ENCODE data around the gene KLHL17. TPM values are rescaled to one million over a fixed set of nuclear protein-coding genes. Genes with fewer than 3 reads are reported as not detected.

Gene KLHL17
- total and polyA plus RNA-seq, 10 of the 15 experiments (the other 5 are each of a cell fraction or from before 2014, with no cell fraction given) = 0.03 to 30.6 (median 5.3) TPM

GRCh38 chr1:936348-937264, 23.8 kb upstream of the KLHL17 start:
- Histone ChIP-seq H2AFZ (ENCODE audit: control insufficient read depth, low read depth, low read length) (no peak overlapping the region), H3K27me3 (replicated peaks in 1 of 2; ENCODE audit: control insufficient read depth in 2 of 2, insufficient read depth in 2 of 2, low read length in 1 of 2) (peaks cover 7 to 8% of the 10 kb centered on the region in 2 experiments), H3K4me2 (ENCODE audit: control insufficient read depth, insufficient read depth) (no peak overlapping the region), H3K4me1 (ENCODE audit: control insufficient read depth, insufficient read depth, low read length) (peaks cover 7% of the 10 kb centered on the region; the same call in 1 of the 2 replicates), H3K27ac (ENCODE audit: control insufficient read depth, insufficient read depth) (no peak overlapping the region), H3K4me3 (no peak overlapping the region), H3K9me3 (replicated peaks; ENCODE audit: control insufficient read depth, insufficient read depth, low read length) (no peaks in the 10 kb centered on the region), H3K79me2 (ENCODE audit: control insufficient read depth, insufficient read depth, low read length) (no peaks in the 10 kb centered on the region), H3K36me3 (ENCODE audit: control insufficient read depth in 2 of 2, insufficient read depth in 2 of 2, low read length in 1 of 2) (no peaks in the 10 kb centered on the region), H3K9ac (ENCODE audit: control insufficient read depth, insufficient read depth, low read length) (no peak overlapping the region), H4K20me1 (ENCODE audit: control insufficient read depth, insufficient read depth) (no peaks in the 10 kb centered on the region)
- RAD21 ChIA-PET (ENCODE audit: unreplicated experiment) = no interaction called here
- no peak for DNase-seq (ENCODE audit: low read depth, low spot score)
- intact Hi-C loops (cut with micrococcal nuclease; ENCODE audit: unreplicated experiment) (no loop called here), in situ Hi-C loops (cut with MboI) (loop anchor here (10.0 kb wide), 1 partner anchor 62 kb away; no protein-coding TSS in a partner anchor)
- ATAC-seq = no peak
- 67% methylated on average over 41 of the region's 45 CpGs for WGBS (ENCODE audit: insufficient coverage, insufficient replicate concordance, low lambda C conversion rate, missing lambda C conversion rate)
- POLR2A ChIA-PET = no interaction called here
- CTCF ChIA-PET = no interaction called here
- BruUV-seq (replicated peaks) = no TSS peak
- SMC1A ChIA-PET (ENCODE audit: uncharacterized antibody, unreplicated experiment) = no interaction called here
- no peak for FAIRE-seq
- TF ChIP-seq MYB (IDR thresholded peaks at IDR 0.05; ENCODE audit: borderline replicate concordance, low read depth, low read length) (no peak), BHLHE40 (IDR thresholded peaks at IDR 0.05; ENCODE audit: borderline replicate concordance in 1 of 2, low read depth in 2 of 2, low read length in 1 of 2) (peak in 1 of 2 experiments; percentile 18; a peak in 1 of 4 replicates)

GRCh38 chr1:937521-937920, 22.9 kb upstream of the KLHL17 start:
- intact Hi-C loops (cut with micrococcal nuclease; ENCODE audit: unreplicated experiment) = no loop called here
- 65% methylated on average over 10 of the region's 16 CpGs for WGBS (ENCODE audit: insufficient coverage, insufficient replicate concordance, low lambda C conversion rate, missing lambda C conversion rate)
- TF ChIP-seq JUNB (IDR thresholded peaks at IDR 0.05) = no peak
- TF ChIP-seq CHD2 (IDR thresholded peaks at IDR 0.05; ENCODE audit: borderline replicate concordance, low read depth, low read length) = no peak
- TF ChIP-seq CUX1 (IDR thresholded peaks at IDR 0.05; ENCODE audit: insufficient replicate concordance, low read depth, low read length) = no peak

More at GRCh38 chr1:937521-937920, 22.9 kb upstream of the KLHL17 start:
- H3K79me2 ChIP-seq (ENCODE audit: control insufficient read depth, insufficient read depth, low read length) = no peaks in the 10 kb centered on the region
- SMC1A ChIA-PET (ENCODE audit: uncharacterized antibody, unreplicated experiment) = no interaction called here
- in situ Hi-C loops (cut with MboI) = loop anchor here (10.0 kb wide), 1 partner anchor 63 kb away; no protein-coding TSS in a partner anchor
- CTCF ChIA-PET = interaction anchor here (1.9 kb wide), 1 partner anchor 32 kb away, joined by 16 read pairs; no protein-coding TSS in a partner anchor
- no peak overlapping the region for H3K9ac ChIP-seq (ENCODE audit: control insufficient read depth, insufficient read depth, low read length)
- DNase-seq (ENCODE audit: low read depth, low spot score) = no peak
- RAD21 ChIA-PET (ENCODE audit: unreplicated experiment) = interaction anchor here (1.3 to 4.1 kb wide), 2 partner anchors 32 to 35 kb away, joined by 4 to 20 read pairs; no protein-coding TSS in a partner anchor
- H4K20me1 ChIP-seq (ENCODE audit: control insufficient read depth, insufficient read depth) = no peaks in the 10 kb centered on the region
- H3K4me2 ChIP-seq (ENCODE audit: control insufficient read depth, insufficient read depth) = no peak overlapping the region
- H3K4me1 ChIP-seq (ENCODE audit: control insufficient read depth, insufficient read depth, low read length) = peaks cover 7% of the 10 kb centered on the region; the same call in 1 of the 2 replicates
- no TSS peak for BruUV-seq (replicated peaks)
- H3K9me3 ChIP-seq (replicated peaks; ENCODE audit: control insufficient read depth, insufficient read depth, low read length) = no peaks in the 10 kb centered on the region
- FAIRE-seq = no peak
- POLR2A ChIA-PET = interaction anchor here (1.5 kb wide), 1 partner anchor 32 kb away, joined by 4 read pairs; no protein-coding TSS in a partner anchor
- H3K27me3 ChIP-seq (replicated peaks in 1 of 2; ENCODE audit: control insufficient read depth in 2 of 2, insufficient read depth in 2 of 2, low read length in 1 of 2) = peaks cover 8% of the 10 kb centered on the region in 2 experiments
- no peaks in the 10 kb centered on the region for H3K36me3 ChIP-seq (ENCODE audit: control insufficient read depth in 2 of 2, insufficient read depth in 2 of 2, low read length in 1 of 2)
- no peak for ATAC-seq
- H2AFZ ChIP-seq (ENCODE audit: control insufficient read depth, low read depth, low read length) = no peak overlapping the region
- no peak overlapping the region for H3K27ac ChIP-seq (ENCODE audit: control insufficient read depth, insufficient read depth)
- no peak overlapping the region for H3K4me3 ChIP-seq
